ENCODE data around the gene DLG2.
"Not testable (repeated sequence)": the region's sequence is repeated elsewhere in the genome, so short reads cannot be mapped to it uniquely, and the experiment has no call there.

Gene DLG2

GRCh38 chr11:85627332-85627997 is at the start of gene DLG2:
DLG2 (minus strand) TSS chr11:85627344.
- TF ChIP-seq CTCF (IDR thresholded peaks at IDR 0.05; ENCODE audit: insufficient read depth, low read depth, low read length, missing control alignments), result no peak
- H3K4me3 ChIP-seq (ENCODE audit: low read length), result peak within 1 kb of the TSS; percentile 99
- peak; percentile 69 for DNase-seq (ENCODE audit: low read depth)

GRCh38 chr11:85673393-85673792 is 46.2 kb upstream of the DLG2 start:
- DNase-seq (ENCODE audit: low read depth), result no peak
- TF ChIP-seq CTCF (IDR thresholded peaks at IDR 0.05; ENCODE audit: insufficient read depth, low read depth, low read length, missing control alignments), result no peak
- no peak overlapping the region for H3K4me3 ChIP-seq (ENCODE audit: low read length)

- DNase-seq (ENCODE audit: low read depth), result no peak
- TF ChIP-seq CTCF (IDR thresholded peaks at IDR 0.05; ENCODE audit: insufficient read depth, low read depth, low read length, missing control alignments), result no peak
- no peak overlapping the region for H3K4me3 ChIP-seq (ENCODE audit: low read length)
These were observed 45.2 kb upstream of the DLG2 start for GRCh38 chr11:85672105-85672902.

- H3K4me3 ChIP-seq (ENCODE audit: low read length); DNase-seq (ENCODE audit: low read depth): not testable (repeated sequence)
These were observed 44.0 kb upstream of the DLG2 start for GRCh38 chr11:85670949-85671663.

- no peak for TF ChIP-seq CTCF (IDR thresholded peaks at IDR 0.05; ENCODE audit: insufficient read depth, low read depth, low read length, missing control alignments)
- H3K4me3 ChIP-seq (ENCODE audit: low read length), result no peak overlapping the region
- no peak for DNase-seq (ENCODE audit: low read depth)
These were observed 41.0 kb upstream of the DLG2 start for GRCh38 chr11:85668157-85668556.

GRCh38 chr11:85666687-85667086 is 39.5 kb upstream of the DLG2 start:
- H3K4me3 ChIP-seq (ENCODE audit: low read length), result no peak overlapping the region
- TF ChIP-seq CTCF (IDR thresholded peaks at IDR 0.05; ENCODE audit: insufficient read depth, low read depth, low read length, missing control alignments), result no peak
- no peak for DNase-seq (ENCODE audit: low read depth)

- no peak for TF ChIP-seq CTCF (IDR thresholded peaks at IDR 0.05; ENCODE audit: insufficient read depth, low read depth, low read length, missing control alignments)
- H3K4me3 ChIP-seq (ENCODE audit: low read length), result no peak overlapping the region
These were observed 38.6 kb upstream of the DLG2 start for GRCh38 chr11:85665733-85666132.

More at GRCh38 chr11:85665733-85666132, 38.6 kb upstream of the DLG2 start:
- DNase-seq (ENCODE audit: low read depth), result no peak

Data from epithelial cell of esophagus (primary cell).